IMR-90 (cell line): ENCODE results near the gene BEND3. TPM values are rescaled to one million over a fixed set of nuclear protein-coding genes. Genes with fewer than 3 reads are reported as not detected.

Source experiments
- ATAC-seq: fragments of 200-7000 bp; cut with Tn5 transposase; 2 replicates; pipeline ENCODE4 v1.9.1; 2020; ENCODE audit warnings: low read depth, mild to moderate bottlenecking, moderate library complexity
- BruUV-seq: library from RNA; stranded (reverse); fragments of 400-500 nt; replicated peaks from 2 replicates; lab custom pipeline; 2021; lab: Mats Ljungman, UMichigan
- CTCF ChIA-PET: fragments of 300-600 bp; formaldehyde crosslinking; extraction: SDS; loops from one replicate; lab custom pipeline; 2021; ENCODE audit warnings: antibody characterized with exemption; lab: Yijun Ruan, JAX
- POLR2A ChIA-PET: fragments of 300-600 bp; sonication (Branson Sonifier 250); formaldehyde crosslinking; loops from one replicate; lab custom pipeline; 2022; ENCODE audit warnings: antibody characterized with exemption; ENCODE audit not compliant: unreplicated experiment; lab: Charles Lee
- DNase-seq: peaks from one replicate; pipeline ENCODE4 v3.0.0; 2013
- H2AFZ ChIP-seq: replicated peaks from 2 replicates; pipeline ENCODE3; 2013; ENCODE audit warnings: low read length, mild to moderate bottlenecking; ENCODE audit not compliant: poor library complexity
- H2AK5ac ChIP-seq: 2 replicates; pipeline ENCODE4 v1.6.1; 2013; ENCODE audit warnings: low read depth, low read length, inconsistent platforms
- H2AK9ac ChIP-seq: replicated peaks from 2 replicates; pipeline ENCODE3; 2013; ENCODE audit warnings: mild to moderate bottlenecking, low read depth, low read length, moderate library complexity; ENCODE audit not compliant: poor library complexity
- H2BK120ac ChIP-seq: 2 replicates; pipeline ENCODE4 v1.6.1; 2013; ENCODE audit warnings: low read depth, low read length, inconsistent platforms
- H2BK15ac ChIP-seq: 3 replicates; pipeline ENCODE4 v1.6.1; 2013; ENCODE audit warnings: low read depth, low read length, inconsistent platforms
- H2BK20ac ChIP-seq: 2 replicates; pipeline ENCODE4 v1.6.1; 2013; ENCODE audit warnings: low read depth, mild to moderate bottlenecking, inconsistent platforms, low read length, moderate library complexity
- H2BK5ac ChIP-seq: 2 replicates; pipeline ENCODE4 v1.6.1; 2013; ENCODE audit warnings: mild to moderate bottlenecking, low read depth, low read length, inconsistent platforms; ENCODE audit not compliant: poor library complexity, severe bottlenecking
- H3K14ac ChIP-seq: replicated peaks from 2 replicates; pipeline ENCODE4 v1.6.1; 2013; ENCODE audit warnings: low read depth, low read length, inconsistent platforms
- H3K18ac ChIP-seq: 2 replicates; pipeline ENCODE4 v1.6.1; 2013; ENCODE audit warnings: low read depth, low read length, control low read depth
- H3K23ac ChIP-seq: 2 replicates; pipeline ENCODE4 v1.6.1; 2013; ENCODE audit warnings: low read depth, low read length, inconsistent platforms
- H3K27ac ChIP-seq: 2 replicates; pipeline ENCODE4 v1.5.1; 2013; ENCODE audit warnings: mild to moderate bottlenecking, control low read depth, low read length; ENCODE audit not compliant: insufficient read depth
- H3K27me3 ChIP-seq: 2 replicates; pipeline ENCODE4 v1.6.1; 2013; ENCODE audit warnings: low read length; ENCODE audit not compliant: control insufficient read depth, insufficient read depth
- H3K36me3 ChIP-seq: 2 replicates; pipeline ENCODE4 v1.6.1; 2013; ENCODE audit warnings: low read length, mixed read lengths; ENCODE audit not compliant: control insufficient read depth, insufficient read depth
- H3K4ac ChIP-seq: 2 replicates; pipeline ENCODE4 v1.6.1; 2013; ENCODE audit warnings: low read depth, low read length, inconsistent platforms
- H3K4me1 ChIP-seq: 2 replicates; pipeline ENCODE4 v1.6.1; 2013; ENCODE audit warnings: low read length, mixed read lengths; ENCODE audit not compliant: control insufficient read depth, insufficient read depth
- H3K4me2 ChIP-seq: 2 replicates; pipeline ENCODE4 v1.6.1; 2013; ENCODE audit warnings: low read depth, mild to moderate bottlenecking, control low read depth, low read length, moderate library complexity
- H3K4me3 ChIP-seq: 2 replicates; pipeline ENCODE4 v1.5.1; 2013; ENCODE audit warnings: low read depth, mild to moderate bottlenecking, control low read depth, low read length, moderate library complexity; ENCODE audit not compliant: insufficient read depth
- H3K56ac ChIP-seq: 2 replicates; pipeline ENCODE4 v1.6.1; 2013; ENCODE audit warnings: low read length, inconsistent platforms; ENCODE audit not compliant: insufficient read depth; ENCODE audit errors: extremely low read depth
- H3K79me1 ChIP-seq, 2 experiments: 2 replicates each; pipeline ENCODE4 v1.6.1; 2013; ENCODE audit warnings: low read length in 2 of 2, inconsistent platforms in 1 of 2, low read depth in 1 of 2
- H3K9ac ChIP-seq: 2 replicates; pipeline ENCODE4 v1.6.1; 2013; ENCODE audit warnings: low read depth, low read length, control low read depth
- H3K9me1 ChIP-seq: 2 replicates; pipeline ENCODE4 v1.6.1; 2013; ENCODE audit warnings: low read length, inconsistent platforms; ENCODE audit not compliant: insufficient read depth
- H3K9me3 ChIP-seq: 2 replicates; pipeline ENCODE4 v1.6.1; 2013; ENCODE audit warnings: low read length; ENCODE audit not compliant: control insufficient read depth, insufficient read depth
- H4K20me1 ChIP-seq: 2 replicates; pipeline ENCODE4 v1.6.1; 2013; ENCODE audit warnings: low read length, inconsistent platforms; ENCODE audit not compliant: insufficient read depth
- H4K5ac ChIP-seq: 2 replicates; pipeline ENCODE4 v1.6.1; 2013; ENCODE audit warnings: mild to moderate bottlenecking, low read depth, low read length, control low read depth
- H4K8ac ChIP-seq, 2 experiments: 2 replicates each; pipeline ENCODE4 v1.6.1; 2013; ENCODE audit warnings: low read depth in 2 of 2, low read length in 2 of 2, control low read depth in 1 of 2, inconsistent platforms in 1 of 2
- H4K91ac ChIP-seq: 2 replicates; pipeline ENCODE4 v1.6.1; 2013; ENCODE audit warnings: low read depth, low read length, inconsistent platforms; ENCODE audit not compliant: insufficient read depth
- BHLHE40 ChIP-seq: fragments of 150-350 bp; IDR thresholded peaks from 2 replicates; pipeline ENCODE4 v1.6.1; 2016; ENCODE audit warnings: mild to moderate bottlenecking, low read depth, low read length
- CEBPB ChIP-seq: IDR thresholded peaks from 2 replicates; pipeline ENCODE4 v1.6.1; 2012; ENCODE audit warnings: low read depth, low read length, improper control_type of control experiment
- MXI1 ChIP-seq: IDR thresholded peaks from 2 replicates; pipeline ENCODE4 v1.6.1; 2012; ENCODE audit warnings: low read depth, mild to moderate bottlenecking, low read length, moderate library complexity, borderline replicate concordance
- NFE2L2 ChIP-seq: fragments of 150-350 bp; IDR thresholded peaks from 2 replicates; pipeline ENCODE4 v1.6.1; 2016; ENCODE audit warnings: low read depth, mild to moderate bottlenecking, low read length
- RCOR1 ChIP-seq: IDR thresholded peaks from 2 replicates; pipeline ENCODE4 v1.6.1; 2012; ENCODE audit warnings: mild to moderate bottlenecking, low read length, improper control_type of control experiment; ENCODE audit not compliant: insufficient replicate concordance
- dilution Hi-C: fragments of 300-500 bp; cut with HindIII; formaldehyde crosslinking; loops from one replicate; pipeline ENCODE4 v1.14.3; 2018; ENCODE audit warnings: low sequenced_read_pairs; ENCODE audit not compliant: unreplicated experiment
- in situ Hi-C: fragments of 300-500 bp; cut with MboI; formaldehyde crosslinking; loops from 3 replicates; pipeline ENCODE4 v1.14.3; 2019; ENCODE audit warnings: low sequenced_read_pairs, inconsistent platforms, mixed read lengths
- intact Hi-C: fragments of 100-400 bp; cut with micrococcal nuclease; formaldehyde crosslinking; loops from 2 replicates; pipeline ENCODE4 v1.10.0; 2022
- polyA plus RNA-seq, 3 experiments: library from polyadenylated mRNA; depleted of rRNA; stranded (reverse); fragments of >200 nt; gene quantifications; 2 replicates each; pipeline ENCODE4 v1.2.3, GENCODE V29; 2012; ENCODE audit warnings: low replicate concordance in 1 of 3
- total RNA-seq: library from RNA; depleted of rRNA; stranded (reverse); fragments of >200 nt; gene quantifications from 2 replicates; pipeline ENCODE4 v1.2.3, GENCODE V29; 2012

The BEND3 gene
- total and polyA plus RNA-seq, 2 of the 4 experiments (the other 2 are of a cell fraction), result 1.2 to 1.8 TPM

GRCh38 chr6:107144666-107145065, 29.4 kb upstream of the BEND3 start (continued):
- TF ChIP-seq MXI1 (no peak), RCOR1 (no peak), BHLHE40 (no peak)

- Histone ChIP-seq H2BK15ac (no peak overlapping the region), H3K14ac (no peak overlapping the region), H2BK5ac (no peak overlapping the region), H4K8ac (no peak overlapping the region), H4K91ac (no peak overlapping the region), H4K20me1 (no peaks in the 10 kb centered on the region), H3K4me1 (no peaks in the 10 kb centered on the region), H3K36me3 (no peaks in the 10 kb centered on the region), H3K4me3 (no peak overlapping the region), H2BK20ac (no peak overlapping the region), H3K27me3 (no peaks in the 10 kb centered on the region), H2AK9ac (no peak overlapping the region), H3K4ac (no peak overlapping the region), H3K4me2 (no peak overlapping the region), H2AFZ (no peak overlapping the region), H2BK120ac (no peak overlapping the region), H3K27ac (no peak overlapping the region), H3K23ac (no peak overlapping the region), H3K9me1 (no peaks in the 10 kb centered on the region), H4K5ac (no peak overlapping the region), H3K56ac (no peak overlapping the region), H2AK5ac (no peak overlapping the region), H3K9me3 (no peaks in the 10 kb centered on the region), H3K9ac (no peak overlapping the region), H3K18ac (no peak overlapping the region), H3K79me1 (no peaks in the 10 kb centered on the region)
- DNase-seq (no peak), ATAC-seq (no peak)
- in situ Hi-C loops (no loop called here), intact Hi-C loops (no loop called here), dilution Hi-C loops (no loop called here)
- BruUV-seq, result no TSS peak
- ChIA-PET CTCF (no interaction called here), POLR2A (no interaction called here)
- TF ChIP-seq NFE2L2, result no peak
- TF ChIP-seq CEBPB, result peak; percentile 29; the same call in 1 of the 2 replicates
- no peak for TF ChIP-seq BHLHE40
- no peak for TF ChIP-seq MXI1
- TF ChIP-seq RCOR1, result no peak
These were observed 28.7 kb upstream of the BEND3 start for GRCh38 chr6:107144014-107144413.
